Measurements from ENCODE around the gene MRPS5. TPM values are rescaled to one million over a fixed set of nuclear protein-coding genes. Genes with fewer than 3 reads are reported as not detected.

MRPS5 gene
- total RNA-seq = 20.4 and 21.1 TPM in 2 replicates

DNA sequence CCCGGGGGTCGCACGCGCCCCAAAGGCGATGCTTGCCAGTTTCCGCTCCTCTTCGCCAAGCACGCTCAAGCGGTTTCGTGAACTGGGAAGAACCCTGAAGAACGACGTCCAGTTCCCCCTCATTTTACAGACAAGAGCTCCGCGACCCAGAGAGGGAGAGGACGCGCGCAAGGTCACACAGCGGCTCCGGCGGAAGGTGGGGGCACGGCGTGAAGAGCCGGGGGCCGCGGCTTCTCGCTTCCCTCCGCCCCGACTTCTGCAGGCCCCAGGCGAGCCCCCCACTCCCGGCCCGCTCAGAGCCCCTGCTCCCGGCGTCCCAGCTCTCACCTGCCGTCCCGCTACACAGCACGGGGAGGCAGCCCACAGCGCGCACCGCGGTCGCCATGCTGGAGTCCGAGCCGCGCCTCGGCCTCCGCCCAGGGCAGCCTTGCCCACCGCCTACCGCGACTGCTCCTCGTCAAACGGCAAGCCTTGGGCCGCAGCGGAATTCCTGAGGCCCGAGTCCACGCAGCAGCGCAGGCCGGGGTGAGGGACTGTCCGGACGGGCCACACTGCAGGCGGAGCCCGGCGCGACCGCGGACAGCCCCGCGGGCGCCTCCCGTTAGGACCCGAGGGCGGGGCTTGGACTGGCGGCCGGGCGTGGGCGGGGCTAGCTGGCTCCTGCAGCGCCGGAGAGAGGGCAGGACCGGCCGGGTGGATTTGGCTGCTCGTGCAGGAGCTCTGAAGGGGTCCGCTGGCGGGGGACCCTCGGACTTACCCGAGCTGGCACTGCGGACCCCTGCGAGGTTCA lies at the start of gene MRPS5:
TSS of gene MRPS5 (minus strand) at position 402 of the 790 bp plus-strand sequence. CDS start at position 385, 17 bp downstream.

DNA sequence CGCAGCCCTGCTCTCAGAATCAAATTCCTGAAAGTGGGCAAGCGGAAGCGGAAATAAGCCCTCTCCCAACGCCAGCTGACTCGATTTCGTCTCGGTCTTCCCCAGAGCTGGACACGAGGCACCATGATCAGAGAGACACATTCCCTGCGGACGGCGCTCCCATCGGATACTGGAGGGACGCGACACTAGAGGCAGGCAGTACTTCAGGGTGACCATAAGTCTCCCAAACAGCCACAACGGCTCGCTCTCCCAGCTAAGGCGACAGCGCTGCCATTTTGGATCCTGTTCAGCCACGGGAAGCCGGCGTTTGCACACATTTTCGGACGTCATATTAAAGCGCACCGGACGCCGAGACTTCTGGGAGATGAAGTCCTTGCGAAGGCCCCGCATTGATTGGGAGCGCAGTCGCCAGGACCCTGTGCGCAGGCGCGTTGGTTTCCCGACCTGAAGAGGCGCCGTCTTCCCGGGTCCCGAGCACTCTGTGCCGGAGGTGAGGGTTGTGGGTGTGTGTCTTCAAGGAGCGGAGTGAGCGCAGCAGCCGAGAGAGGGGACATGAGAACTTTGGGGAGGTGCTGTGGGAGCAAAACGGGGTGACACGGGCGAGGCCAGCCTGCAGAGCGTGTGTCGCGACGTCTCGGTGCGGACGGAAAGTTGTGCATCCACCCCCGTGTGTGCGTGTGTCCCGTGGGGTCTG lies 43.9 kb upstream of the MRPS5 start, which contains the start of gene ZNF2:
TSS of gene ZNF2 (plus strand) at position 439 of the 694 bp plus-strand sequence. CDS start 10,418 bp downstream, outside the sequence.

DNA sequence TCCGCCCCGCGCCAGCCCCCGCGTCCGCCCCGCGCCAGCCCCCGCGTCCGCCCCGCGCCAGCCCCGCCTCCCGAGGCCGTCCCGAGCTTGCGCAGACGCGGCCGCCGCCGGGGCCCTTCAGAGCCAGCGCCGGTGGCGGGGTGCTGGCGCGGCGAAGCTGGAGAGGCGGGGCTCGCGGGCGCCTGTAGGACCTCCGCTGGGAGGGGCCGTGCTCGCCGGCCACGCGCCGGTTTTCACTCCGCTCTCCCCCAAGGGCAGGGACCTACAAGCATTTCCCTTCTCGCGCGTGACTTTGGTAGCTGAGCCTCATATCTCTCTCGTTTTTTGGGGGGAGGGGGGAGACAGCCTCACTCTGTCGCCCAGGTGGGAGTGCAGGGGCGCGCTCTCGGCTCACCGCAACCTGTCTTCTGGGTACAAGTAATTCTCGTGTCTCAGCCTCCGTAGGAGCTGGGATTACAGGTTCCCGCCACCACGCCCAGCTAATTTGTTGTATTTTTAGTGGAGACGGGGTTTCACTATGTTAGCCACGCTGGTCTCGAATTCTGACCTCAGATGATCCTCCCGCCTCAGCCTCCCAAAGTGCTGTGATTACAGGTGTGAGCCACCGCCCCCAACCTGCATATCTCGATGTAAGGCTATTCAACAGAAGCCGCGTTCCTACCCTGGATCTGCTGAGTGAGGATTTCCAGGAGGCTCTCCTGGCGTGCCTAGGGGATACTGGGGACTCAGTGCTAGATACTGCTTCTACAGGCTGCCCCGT lies 38.3 kb upstream of the MRPS5 start, which contains the start of gene ZNF514:
TSS of gene ZNF514 (minus strand) at position 159 of the 760 bp plus-strand sequence. CDS start 6,595 bp downstream, outside the sequence.

Other genes starting within 250 kb of the MRPS5 start
- 0.76 and 1.6 TPM in 2 replicates for gene MAL, start 96.1 kb downstream of the MRPS5 start, total RNA-seq
- gene ZNF514, start 38.0 kb upstream of the MRPS5 start, total RNA-seq = 10.5 and 19.2 TPM in 2 replicates
- 7.5 and 9.8 TPM in 2 replicates for gene ZNF2, start 44.0 kb upstream of the MRPS5 start, total RNA-seq
- 18.5 and 20.7 TPM in 2 replicates for gene ZNF892, start 85.7 kb upstream of the MRPS5 start, total RNA-seq
- 101 and 124 TPM in 2 replicates for gene PROM2, start 152.6 kb upstream of the MRPS5 start, total RNA-seq
- gene KCNIP3, start 175.5 kb upstream of the MRPS5 start, total RNA-seq = 26.0 and 27.1 TPM in 2 replicates